Mesenchymal stem cell (in vitro differentiated cells and primary cell): Measurements from ENCODE around the gene MAGED1.

Experiments used
- DNase-seq: peaks from one replicate; pipeline ENCODE4 v3.0.0-alpha.2; 2013
- H2AFZ ChIP-seq: one replicate; pipeline ENCODE4 v1.6.1; 2013; ENCODE audit warnings: low read depth, mild to moderate bottlenecking, control low read depth, inconsistent platforms, low read length, moderate library complexity
- H2AK5ac ChIP-seq: 2 replicates; pipeline ENCODE4 v1.6.1; 2013; ENCODE audit warnings: low read length, moderate library complexity, mild to moderate bottlenecking, inconsistent platforms; ENCODE audit not compliant: severe bottlenecking
- H2BK120ac ChIP-seq: one replicate; pipeline ENCODE4 v1.6.1; 2013; ENCODE audit warnings: low read depth, mild to moderate bottlenecking, inconsistent platforms, low read length, moderate library complexity
- H2BK12ac ChIP-seq, 2 experiments: one replicate each; pipeline ENCODE4 v1.6.1; 2013; ENCODE audit warnings: inconsistent platforms in 2 of 2, low read length in 2 of 2, mild to moderate bottlenecking in 2 of 2, moderate library complexity in 2 of 2, control low read depth in 1 of 2
- H2BK15ac ChIP-seq: one replicate; pipeline ENCODE4 v1.6.1; 2013; ENCODE audit warnings: mild to moderate bottlenecking, low read depth, inconsistent platforms; ENCODE audit not compliant: poor library complexity, severe bottlenecking
- H2BK5ac ChIP-seq: 2 replicates; pipeline ENCODE4 v1.6.1; 2013; ENCODE audit warnings: low read depth, mild to moderate bottlenecking, low read length, control low read depth, inconsistent platforms; ENCODE audit not compliant: poor library complexity, severe bottlenecking
- H3K14ac ChIP-seq, 2 experiments: one replicate each; pipeline ENCODE4 v1.6.1; 2013; ENCODE audit warnings: inconsistent platforms in 2 of 2, low read length in 2 of 2, control low read depth in 1 of 2, mild to moderate bottlenecking in 1 of 2, moderate library complexity in 1 of 2
- H3K18ac ChIP-seq, 2 experiments: one replicate each; pipeline ENCODE4 v1.6.1; 2013; ENCODE audit warnings: inconsistent platforms in 2 of 2, low read length in 2 of 2, control low read depth in 1 of 2, low read depth in 1 of 2, mild to moderate bottlenecking in 1 of 2
- H3K23ac ChIP-seq, 2 experiments: one replicate each; pipeline ENCODE4 v1.6.1; 2013; ENCODE audit warnings: inconsistent platforms in 2 of 2, low read length in 2 of 2, mild to moderate bottlenecking in 2 of 2, moderate library complexity in 2 of 2, control low read depth in 1 of 2
- H3K27ac ChIP-seq: 2 replicates; pipeline ENCODE4 v1.5.1; 2013; ENCODE audit warnings: mild to moderate bottlenecking, moderate library complexity, low read length, control low read depth, inconsistent platforms; ENCODE audit not compliant: poor library complexity, severe bottlenecking
- H3K27me3 ChIP-seq, 2 experiments: 2 replicates each; pipeline versions ENCODE4 v1.6.1 to v1.7.0; 2013; ENCODE audit warnings: low read length in 2 of 2, mild to moderate bottlenecking in 2 of 2, moderate library complexity in 2 of 2, control low read depth in 1 of 2, inconsistent platforms in 1 of 2; ENCODE audit not compliant: control insufficient read depth in 1 of 2, insufficient read depth in 1 of 2
- H3K36me3 ChIP-seq, 2 experiments: 2 replicates each; pipeline versions ENCODE4 v1.6.1 to v1.7.0; 2013; ENCODE audit warnings: low read length in 2 of 2, control low read depth in 1 of 2, inconsistent platforms in 1 of 2, low read depth in 1 of 2, mild to moderate bottlenecking in 1 of 2; ENCODE audit not compliant: insufficient read depth in 2 of 2, control insufficient read depth in 1 of 2
- H3K4ac ChIP-seq, 2 experiments: one replicate each; pipeline ENCODE4 v1.6.1; 2013; ENCODE audit warnings: inconsistent platforms in 2 of 2, low read length in 2 of 2, mild to moderate bottlenecking in 2 of 2, moderate library complexity in 2 of 2, control low read depth in 1 of 2, low read depth in 1 of 2
- H3K4me1 ChIP-seq: 2 replicates; pipeline ENCODE4 v1.6.1; 2013; ENCODE audit warnings: low read depth, low read length, control low read depth; ENCODE audit not compliant: control insufficient read depth, insufficient read depth
- H3K4me2 ChIP-seq: 2 replicates; pipeline ENCODE4 v1.6.1; 2013; ENCODE audit warnings: low read length, mild to moderate bottlenecking, inconsistent platforms; ENCODE audit not compliant: poor library complexity, severe bottlenecking
- H3K4me3 ChIP-seq, 2 experiments: 2 replicates each; pipeline versions ENCODE4 v1.5.1 to v1.7.0; 2013; ENCODE audit warnings: low read length in 2 of 2, mild to moderate bottlenecking in 2 of 2, control low read depth in 1 of 2, low read depth in 1 of 2; ENCODE audit not compliant: insufficient read depth in 1 of 2
- H3K79me1 ChIP-seq: replicated peaks from 2 replicates; pipeline ENCODE4 v1.6.1; 2013; ENCODE audit warnings: mild to moderate bottlenecking, control low read depth, low read length, inconsistent platforms; ENCODE audit not compliant: poor library complexity, severe bottlenecking
- H3K9ac ChIP-seq: 2 replicates; pipeline ENCODE4 v1.7.0; 2013; ENCODE audit warnings: mild to moderate bottlenecking, low read length, moderate library complexity
- H3K9me3 ChIP-seq: 2 replicates; pipeline ENCODE4 v1.7.0; 2013; ENCODE audit warnings: mild to moderate bottlenecking, low read length; ENCODE audit not compliant: control insufficient read depth
- H4K8ac ChIP-seq: one replicate; pipeline ENCODE4 v1.6.1; 2013; ENCODE audit warnings: inconsistent platforms, mild to moderate bottlenecking, low read length, moderate library complexity
- H4K91ac ChIP-seq: one replicate; pipeline ENCODE4 v1.6.1; 2013; ENCODE audit warnings: mild to moderate bottlenecking, low read length, inconsistent platforms
- WGBS: methylation state at CpG from one replicate; pipeline ENCODE4 v1.1.7; 2013; ENCODE audit warnings: mixed read lengths; 5-methylcytosine and 5-hydroxymethylcytosine counted together

Gene MAGED1

GRCh38 chrX:51867626-51868025, 25.8 kb upstream of the MAGED1 start:
- no peak overlapping the region for H4K91ac ChIP-seq
- H3K9ac ChIP-seq: no peak overlapping the region
- whole genome bisulfite sequencing: no CpG with 5 or more reads among the region's 1 CpG
- peaks cover 18% of the 10 kb centered on the region for H3K9me3 ChIP-seq
- no peak overlapping the region for H3K4ac ChIP-seq
- H3K23ac ChIP-seq: no peak overlapping the region
- H3K14ac ChIP-seq: no peak overlapping the region
- H4K8ac ChIP-seq: no peak overlapping the region
- no peaks in the 10 kb centered on the region for H3K36me3 ChIP-seq
- no peak overlapping the region for H2AK5ac ChIP-seq
- no peak overlapping the region for H3K27ac ChIP-seq
- H2BK15ac ChIP-seq: no peak overlapping the region
- peaks cover 0 to 4% of the 10 kb centered on the region in 2 experiments for H3K27me3 ChIP-seq
- H3K79me1 ChIP-seq: no peaks in the 10 kb centered on the region
- H3K4me3 ChIP-seq: no peak overlapping the region
- DNase-seq: no peak
- H2BK12ac ChIP-seq: no peak overlapping the region
- H2BK120ac ChIP-seq: no peak overlapping the region
- H3K4me2 ChIP-seq: no peak overlapping the region
- H2BK5ac ChIP-seq: no peak overlapping the region
- H3K4me1 ChIP-seq: no peaks in the 10 kb centered on the region
- no peak overlapping the region for H3K18ac ChIP-seq
- no peak overlapping the region for H2AFZ ChIP-seq

GRCh38 chrX:51870354-51870753, 23.1 kb upstream of the MAGED1 start:
- Histone ChIP-seq H3K27me3 (peaks cover 0 to 4% of the 10 kb centered on the region in 2 experiments), H3K4ac (no peak overlapping the region), H3K36me3 (no peaks in the 10 kb centered on the region), H3K9me3 (no peaks in the 10 kb centered on the region), H2AK5ac (no peak overlapping the region), H3K27ac (no peak overlapping the region), H3K14ac (no peak overlapping the region), H2AFZ (no peak overlapping the region), H3K79me1 (peaks cover 3% of the 10 kb centered on the region), H4K8ac (no peak overlapping the region), H2BK5ac (no peak overlapping the region), H3K9ac (no peak overlapping the region), H2BK15ac (no peak overlapping the region), H2BK120ac (no peak overlapping the region), H4K91ac (no peak overlapping the region), H3K4me1 (no peaks in the 10 kb centered on the region), H3K4me2 (no peak overlapping the region), H3K23ac (no peak overlapping the region), H3K4me3 (no peak overlapping the region), H2BK12ac (no peak overlapping the region), H3K18ac (no peak overlapping the region)
- WGBS: no CpG with 5 or more reads among the region's 2 CpGs
- no peak for DNase-seq

GRCh38 chrX:51874123-51874522, 19.3 kb upstream of the MAGED1 start:
- H2AFZ ChIP-seq: no peak overlapping the region
- no peak overlapping the region for H4K8ac ChIP-seq
- no peak overlapping the region for H3K4me3 ChIP-seq
- H3K27ac ChIP-seq: no peak overlapping the region
- no peak overlapping the region for H2BK120ac ChIP-seq
- no peak overlapping the region for H3K4me2 ChIP-seq
- H3K18ac ChIP-seq: no peak overlapping the region
- no peak for DNase-seq
- H3K23ac ChIP-seq: no peak overlapping the region
- no peak overlapping the region for H3K14ac ChIP-seq
- peaks cover 5% of the 10 kb centered on the region for H3K79me1 ChIP-seq
- WGBS: 97% methylated on average over 1 of the region's 1 CpG
- H3K27me3 ChIP-seq: no peaks in the 10 kb centered on the region
- no peak overlapping the region for H4K91ac ChIP-seq
- no peaks in the 10 kb centered on the region for H3K4me1 ChIP-seq
- no peak overlapping the region for H2AK5ac ChIP-seq
- H3K4ac ChIP-seq: no peak overlapping the region
- no peaks in the 10 kb centered on the region for H3K9me3 ChIP-seq
- H2BK15ac ChIP-seq: no peak overlapping the region
- no peak overlapping the region for H3K9ac ChIP-seq
- no peak overlapping the region for H2BK5ac ChIP-seq
- no peaks in the 10 kb centered on the region for H3K36me3 ChIP-seq
- H2BK12ac ChIP-seq: no peak overlapping the region

GRCh38 chrX:51876441-51876840, 17.0 kb upstream of the MAGED1 start:
- no peak overlapping the region for H2AFZ ChIP-seq
- WGBS: no CpG with 5 or more reads among the region's 1 CpG
- H2BK5ac ChIP-seq: no peak overlapping the region
- H2BK12ac ChIP-seq: no peak overlapping the region
- H3K9ac ChIP-seq: no peak overlapping the region
- no peak overlapping the region for H3K4me3 ChIP-seq
- H3K18ac ChIP-seq: no peak overlapping the region
- H3K4ac ChIP-seq: no peak overlapping the region
- no peak overlapping the region for H3K4me2 ChIP-seq
- H3K27ac ChIP-seq: no peak overlapping the region
- H3K4me1 ChIP-seq: no peaks in the 10 kb centered on the region
- no peak overlapping the region for H3K23ac ChIP-seq
- DNase-seq: peak; percentile 44
- H2BK15ac ChIP-seq: no peak overlapping the region
- H3K36me3 ChIP-seq: no peaks in the 10 kb centered on the region
- no peak overlapping the region for H2BK120ac ChIP-seq
- H3K14ac ChIP-seq: no peak overlapping the region
- H4K91ac ChIP-seq: no peak overlapping the region
- no peak overlapping the region for H2AK5ac ChIP-seq
- no peaks in the 10 kb centered on the region for H3K27me3 ChIP-seq
- H3K9me3 ChIP-seq: no peaks in the 10 kb centered on the region
- H3K79me1 ChIP-seq: peaks cover 6% of the 10 kb centered on the region
- H4K8ac ChIP-seq: no peak overlapping the region
